Upper lobe of left lung (tissue), 6 donors: Measurements from ENCODE around the gene MRPL17. TPM values are rescaled to one million over a fixed set of nuclear protein-coding genes. Genes with fewer than 3 reads are reported as not detected.
"Not testable (repeated sequence)": the region's sequence is repeated elsewhere in the genome, so short reads cannot be mapped to it uniquely, and the experiment has no call there.

Experiments used
- ATAC-seq, 2 donors: fragments of 200-7000 bp; cut with Tn5 transposase; one replicate each; pipeline ENCODE4 v1.9.1; 2022; ENCODE audit warnings: mild to moderate bottlenecking in 2 of 2, moderate library complexity in 2 of 2; ENCODE audit not compliant: low FRiP score in 2 of 2
- DNase-seq, 2 donors: peaks; one replicate each; pipeline ENCODE4 v3.0.0-alpha.2; 2019 to 2020
- H3K27ac ChIP-seq, 4 donors: fragments of 200-600 bp; sonication (generic); one replicate each; pipeline ENCODE4 v1.5.1; 2016 to 2019
- H3K27me3 ChIP-seq, 4 donors: fragments of 200-600 bp; sonication (generic); one replicate each; pipeline ENCODE4 v1.5.1; 2017 to 2019
- H3K36me3 ChIP-seq, 4 donors: fragments of 200-600 bp; sonication (generic); one replicate each; pipeline ENCODE4 v1.5.1; 2016 to 2019
- H3K4me1 ChIP-seq, 4 donors: fragments of 200-600 bp; sonication (generic); one replicate each; pipeline ENCODE4 v1.5.1; 2018 to 2019
- H3K4me3 ChIP-seq, 4 donors: fragments of 200-600 bp; sonication (generic); one replicate each; pipeline ENCODE4 v1.5.1; 2017 to 2019; ENCODE audit warnings: mild to moderate bottlenecking in 2 of 4, moderate library complexity in 1 of 4
- H3K9me3 ChIP-seq, 4 donors: fragments of 200-600 bp; sonication (generic); one replicate each; pipeline ENCODE4 v1.5.1; 2018 to 2019
- EP300 ChIP-seq, 4 donors: sonication (generic); formaldehyde crosslinking; IDR thresholded peaks; one replicate each; pipeline ENCODE4 v1.5.1; 2017; ENCODE audit warnings: antibody characterized with exemption in 4 of 4, control low read depth in 2 of 4
- POLR2A ChIP-seq, 4 donors: fragments of 450-650 bp; IDR thresholded peaks; one replicate each; pipeline ENCODE4 v1.5.1; 2016 to 2017; ENCODE audit warnings: antibody characterized with exemption in 4 of 4, mild to moderate bottlenecking in 2 of 4
- POLR2AphosphoS5 ChIP-seq, 2 donors: sonication (generic); formaldehyde crosslinking; IDR thresholded peaks; one replicate each; pipeline ENCODE4 v1.5.1; 2017; ENCODE audit warnings: antibody characterized with exemption in 2 of 2
- WGBS, 2 donors: methylation state at CpG; one replicate each; pipeline ENCODE4 v1.1.5; 2017 to 2018; 5-methylcytosine and 5-hydroxymethylcytosine counted together
- total RNA-seq, 6 donors: library from RNA; depleted of rRNA in 4 of 6; stranded (reverse); fragments of >200 nt in 4 of 6; gene quantifications; one replicate each; pipeline versions ENCODE4 v1.1.0 to v1.2.1, GENCODE V29; 2016 to 2021
- TF ChIP-seq, protein P1 (sequence below), 6 experiments: fragments of 450-650 bp in 4 of 6; fragments of 200-600 bp in 2 of 6; sonication (generic) in 2 of 6; IDR thresholded peaks; one replicate each; pipeline ENCODE4 v1.5.1; 2016 to 2019; ENCODE audit warnings: antibody characterized with exemption in 6 of 6
- donor health status: DM: no; HTN: no; CAD: no; lungs with moderate emphysema.
- donor health status: DM: no; HTN: yes; CAD: no; lungs with severe emphysema.

Gene MRPL17
- total RNA-seq, 6 donors from 2014 or later, result 12.6 to 49.2 (median 22.8) TPM

GRCh38 chr11:6721343-6721742, 38.2 kb upstream of the MRPL17 start:
- no peak overlapping the region for H3K4me3 ChIP-seq
- no peaks in the 10 kb centered on the region for H3K9me3 ChIP-seq
- H3K27me3 ChIP-seq, result no peaks in the 10 kb centered on the region
- TF ChIP-seq POLR2A (IDR thresholded peaks at IDR 0.05) (no peak), POLR2AphosphoS5 (IDR thresholded peaks at IDR 0.05) (no peak), EP300 (IDR thresholded peaks at IDR 0.05) (no peak)
- TF ChIP-seq, protein P1, sequence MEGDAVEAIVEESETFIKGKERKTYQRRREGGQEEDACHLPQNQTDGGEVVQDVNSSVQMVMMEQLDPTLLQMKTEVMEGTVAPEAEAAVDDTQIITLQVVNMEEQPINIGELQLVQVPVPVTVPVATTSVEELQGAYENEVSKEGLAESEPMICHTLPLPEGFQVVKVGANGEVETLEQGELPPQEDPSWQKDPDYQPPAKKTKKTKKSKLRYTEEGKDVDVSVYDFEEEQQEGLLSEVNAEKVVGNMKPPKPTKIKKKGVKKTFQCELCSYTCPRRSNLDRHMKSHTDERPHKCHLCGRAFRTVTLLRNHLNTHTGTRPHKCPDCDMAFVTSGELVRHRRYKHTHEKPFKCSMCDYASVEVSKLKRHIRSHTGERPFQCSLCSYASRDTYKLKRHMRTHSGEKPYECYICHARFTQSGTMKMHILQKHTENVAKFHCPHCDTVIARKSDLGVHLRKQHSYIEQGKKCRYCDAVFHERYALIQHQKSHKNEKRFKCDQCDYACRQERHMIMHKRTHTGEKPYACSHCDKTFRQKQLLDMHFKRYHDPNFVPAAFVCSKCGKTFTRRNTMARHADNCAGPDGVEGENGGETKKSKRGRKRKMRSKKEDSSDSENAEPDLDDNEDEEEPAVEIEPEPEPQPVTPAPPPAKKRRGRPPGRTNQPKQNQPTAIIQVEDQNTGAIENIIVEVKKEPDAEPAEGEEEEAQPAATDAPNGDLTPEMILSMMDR (IDR thresholded peaks at IDR 0.05), result no peak
- H3K27ac ChIP-seq, result no peak overlapping the region
- peaks cover 0 to 12% (median 5%) of the 10 kb centered on the region in 4 donors for H3K36me3 ChIP-seq
- DNase-seq (no peak), ATAC-seq (peak in 1 of 2 donors; percentile 28)
- 79 to 81% methylated on average over 1 of the region's 1 CpG for WGBS, 2 donors
- no peaks in the 10 kb centered on the region for H3K4me1 ChIP-seq

DNA sequence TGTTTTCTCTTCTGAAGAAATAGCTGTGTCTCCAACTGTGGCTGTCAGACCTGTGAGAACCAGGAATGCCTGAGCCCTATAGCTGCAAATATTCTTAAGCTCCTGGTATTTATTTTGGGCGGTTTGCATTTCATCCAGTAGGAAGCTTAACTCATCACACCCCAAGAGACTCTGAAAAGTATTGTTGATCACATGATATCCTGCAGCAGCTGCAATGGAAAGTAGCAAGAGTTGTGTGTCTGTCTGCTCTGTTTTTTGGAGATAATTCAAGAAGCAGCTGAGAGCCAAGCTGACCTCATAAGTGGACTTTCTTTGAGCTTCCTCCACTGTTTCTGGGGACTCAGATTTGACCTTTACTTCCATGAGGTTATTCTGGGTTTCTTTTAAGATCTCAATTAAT, 36.4 kb upstream of the MRPL17 start:
- WGBS, 2 donors, result 80 to 92% methylated on average over 1 of the region's 1 CpG
- H3K27ac ChIP-seq, result no peak overlapping the region
- H3K4me1 ChIP-seq, result no peaks in the 10 kb centered on the region
- ATAC-seq, result peak in 1 of 2 donors; percentile 60
- H3K4me3 ChIP-seq, result no peak overlapping the region
- TF ChIP-seq, protein P1 (IDR thresholded peaks at IDR 0.05), result no peak
- no peak for TF ChIP-seq EP300 (IDR thresholded peaks at IDR 0.05)
- no peak for TF ChIP-seq POLR2A (IDR thresholded peaks at IDR 0.05)
- no peak for TF ChIP-seq POLR2AphosphoS5 (IDR thresholded peaks at IDR 0.05)
- no peaks in the 10 kb centered on the region for H3K27me3 ChIP-seq
- no peaks in the 10 kb centered on the region for H3K9me3 ChIP-seq
- no peak for DNase-seq
- peaks cover 0 to 12% (median 5%) of the 10 kb centered on the region in 4 donors for H3K36me3 ChIP-seq

DNA sequence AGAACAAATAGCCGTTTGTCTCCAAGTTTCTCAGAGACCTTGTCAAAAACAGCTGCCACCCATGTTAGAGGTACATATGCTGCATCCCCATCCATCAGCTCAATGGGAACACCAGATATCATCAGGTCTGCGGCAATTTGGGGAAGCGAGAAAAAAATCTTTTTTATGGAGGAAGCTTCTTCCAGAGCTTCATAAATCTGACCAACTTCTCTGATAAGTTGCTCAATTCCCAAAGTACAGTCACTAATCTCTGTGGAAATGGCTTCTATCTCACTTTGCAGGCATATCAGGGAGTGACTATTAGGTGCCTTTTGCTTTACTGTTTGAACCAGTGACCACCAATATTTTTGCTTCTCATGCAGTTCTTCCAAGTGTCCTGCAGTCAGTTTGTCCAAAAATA, 34.3 kb upstream of the MRPL17 start:
- WGBS, 2 donors, result 67 to 93% methylated on average over 3 of the region's 3 CpGs
- ATAC-seq, result no peak
- Histone ChIP-seq H3K4me3 (no peak overlapping the region), H3K27ac (no peak overlapping the region), H3K36me3 (peaks cover 0 to 9% (median 5%) of the 10 kb centered on the region in 4 donors), H3K27me3 (no peaks in the 10 kb centered on the region), H3K4me1 (no peaks in the 10 kb centered on the region), H3K9me3 (no peaks in the 10 kb centered on the region)
- DNase-seq, result no peak
- TF ChIP-seq EP300 (IDR thresholded peaks at IDR 0.05) (no peak), POLR2AphosphoS5 (IDR thresholded peaks at IDR 0.05) (no peak), POLR2A (IDR thresholded peaks at IDR 0.05) (no peak)
- TF ChIP-seq, protein P1 (IDR thresholded peaks at IDR 0.05), result no peak

DNA sequence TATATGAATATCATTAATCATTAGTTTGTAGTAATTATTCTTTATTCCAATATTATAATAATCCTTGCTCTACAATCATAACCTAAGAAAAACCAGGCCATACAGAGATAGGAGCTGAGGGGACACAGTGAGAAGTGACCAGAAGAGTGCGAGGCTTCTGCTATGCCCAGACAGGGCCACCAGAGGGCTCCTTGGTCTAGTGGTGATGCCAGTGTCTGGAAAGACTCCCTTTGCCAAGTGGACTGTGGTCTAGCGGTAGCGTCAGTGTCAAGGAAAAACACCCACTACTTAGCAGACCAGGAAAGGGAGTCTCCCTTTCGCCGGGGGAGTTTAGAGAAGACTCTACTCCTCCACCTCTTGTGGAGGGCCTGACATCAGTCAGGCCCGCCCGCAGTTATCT, 28.4 kb upstream of the MRPL17 start:
- not testable (repeated sequence) for H3K27ac ChIP-seq, DNase-seq, H3K9me3 ChIP-seq, H3K4me3 ChIP-seq, H3K36me3 ChIP-seq, H3K4me1 ChIP-seq, H3K27me3 ChIP-seq, ATAC-seq
- TF ChIP-seq, protein P1 (IDR thresholded peaks at IDR 0.05), result peak in 4 of 6 experiments; percentile 22 to 44 (median 30)
- WGBS, 2 donors, result 94 to 96% methylated on average over 3 to 7 of the region's 7 CpGs

DNA sequence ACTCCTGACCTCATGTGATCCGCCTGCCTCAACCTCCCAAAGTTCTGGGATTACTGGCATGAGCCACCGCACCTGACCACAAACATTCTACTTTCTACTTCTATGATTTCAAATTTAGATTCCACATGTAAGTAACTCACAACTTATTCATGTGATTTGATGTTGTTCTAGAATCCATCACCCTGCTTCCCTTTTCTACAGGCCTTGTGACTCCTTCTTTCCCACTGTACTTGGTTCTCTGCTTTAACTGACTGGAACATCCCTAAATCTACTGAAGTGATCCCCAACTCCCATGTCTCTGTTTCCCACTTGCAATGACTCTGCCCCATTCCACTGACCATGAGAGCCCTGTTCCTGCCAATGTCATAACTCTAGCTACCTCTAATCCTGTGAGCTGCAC, 25.7 kb upstream of the MRPL17 start:
- 84 to 88% methylated on average over 2 of the region's 2 CpGs for WGBS, 2 donors
- ATAC-seq (no peak), DNase-seq (no peak)
- Histone ChIP-seq H3K4me3 (no peak overlapping the region), H3K4me1 (peaks cover 0 to 3% (median 0%) of the 10 kb centered on the region in 4 donors), H3K9me3 (no peaks in the 10 kb centered on the region), H3K27ac (no peak overlapping the region), H3K27me3 (no peaks in the 10 kb centered on the region), H3K36me3 (no peaks in the 10 kb centered on the region)
- TF ChIP-seq POLR2AphosphoS5 (IDR thresholded peaks at IDR 0.05) (no peak), EP300 (IDR thresholded peaks at IDR 0.05) (no peak), POLR2A (IDR thresholded peaks at IDR 0.05) (no peak)
- TF ChIP-seq, protein P1 (IDR thresholded peaks at IDR 0.05), result no peak
